Osteocyte (in vitro differentiated cells): ENCODE data around the gene OSBPL3. TPM values are rescaled to one million over a fixed set of nuclear protein-coding genes. Genes with fewer than 3 reads are reported as not detected.
A peak's percentile ranks its signal among the peaks of the same experiment; 100 is the strongest.

Experiments used
- DNase-seq: peaks from one replicate; pipeline ENCODE4 v3.0.0; 2021; ENCODE audit warnings: mixed read lengths; ENCODE audit not compliant: unreplicated experiment; ENCODE audit errors: extremely low spot score
- H3K27ac Mint-ChIP-seq: one replicate; pipeline ENCODE4 v1.8.0; 2021; ENCODE audit warnings: mild to moderate bottlenecking, mixed read lengths; ENCODE audit not compliant: unreplicated experiment
- H3K27me3 Mint-ChIP-seq: one replicate; pipeline ENCODE4 v1.8.0; 2021; ENCODE audit warnings: mixed read lengths; ENCODE audit not compliant: unreplicated experiment
- H3K36me3 Mint-ChIP-seq: one replicate; pipeline ENCODE4 v1.8.0; 2021; ENCODE audit warnings: mixed read lengths; ENCODE audit not compliant: unreplicated experiment
- H3K4me1 Mint-ChIP-seq: one replicate; pipeline ENCODE4 v1.8.0; 2021; ENCODE audit warnings: mixed read lengths; ENCODE audit not compliant: unreplicated experiment
- H3K4me3 Mint-ChIP-seq: one replicate; pipeline ENCODE4 v1.8.0; 2021; ENCODE audit warnings: mild to moderate bottlenecking, moderate library complexity, mixed read lengths; ENCODE audit not compliant: unreplicated experiment
- H3K9me3 Mint-ChIP-seq: one replicate; pipeline ENCODE4 v1.8.0; 2021; ENCODE audit warnings: mixed read lengths; ENCODE audit not compliant: unreplicated experiment
- total RNA-seq: library from RNA; stranded (reverse); gene quantifications from 2 replicates; pipeline ENCODE4 v1.2.1, GENCODE V29; 2021
- TF ChIP-seq, protein P1 (sequence below): fragments of 200-600 bp; sonication (generic); IDR thresholded peaks from 2 replicates; pipeline ENCODE4 v1.5.0; 2021; ENCODE audit warnings: antibody characterized with exemption, mild to moderate bottlenecking, moderate library complexity

OSBPL3 gene
- total RNA-seq, 1 donor from 2014 or later = 8.0 TPM

DNA sequence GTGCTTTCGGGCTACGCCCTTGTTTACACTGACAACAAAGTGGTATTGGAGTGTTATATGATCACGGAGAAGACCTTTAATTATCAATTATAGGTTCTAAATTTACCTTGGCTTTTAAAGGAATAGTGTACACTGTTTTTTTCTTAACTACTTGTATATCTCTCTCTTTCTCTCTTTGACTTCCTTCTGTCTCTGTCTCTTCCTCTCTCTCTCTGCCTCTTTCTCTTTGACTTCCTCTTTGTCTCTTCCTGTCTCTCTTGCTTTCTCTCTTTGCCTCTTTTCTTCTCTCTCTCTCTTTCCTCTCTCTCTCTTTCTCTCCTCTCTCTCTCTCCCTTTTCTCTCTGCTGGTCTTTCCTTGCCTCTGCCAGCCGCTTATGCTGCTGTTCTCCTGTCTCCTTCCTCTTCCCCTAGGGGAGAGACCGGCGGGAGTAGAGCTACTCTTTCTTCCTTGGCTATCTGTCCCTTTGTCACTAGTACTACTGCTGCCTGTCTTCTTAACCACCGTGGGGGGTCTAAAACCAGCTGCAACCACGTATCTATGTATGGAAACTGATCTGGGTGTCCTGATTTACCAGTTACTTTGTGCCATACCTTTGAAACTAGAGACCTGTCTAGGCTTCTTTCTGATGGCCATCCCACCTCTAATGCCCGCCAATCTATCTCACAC lies 185.9 kb downstream of the OSBPL3 start:
- no peak for DNase-seq
- H3K27ac Mint-ChIP-seq = peak overlapping the region; percentile 8

DNA sequence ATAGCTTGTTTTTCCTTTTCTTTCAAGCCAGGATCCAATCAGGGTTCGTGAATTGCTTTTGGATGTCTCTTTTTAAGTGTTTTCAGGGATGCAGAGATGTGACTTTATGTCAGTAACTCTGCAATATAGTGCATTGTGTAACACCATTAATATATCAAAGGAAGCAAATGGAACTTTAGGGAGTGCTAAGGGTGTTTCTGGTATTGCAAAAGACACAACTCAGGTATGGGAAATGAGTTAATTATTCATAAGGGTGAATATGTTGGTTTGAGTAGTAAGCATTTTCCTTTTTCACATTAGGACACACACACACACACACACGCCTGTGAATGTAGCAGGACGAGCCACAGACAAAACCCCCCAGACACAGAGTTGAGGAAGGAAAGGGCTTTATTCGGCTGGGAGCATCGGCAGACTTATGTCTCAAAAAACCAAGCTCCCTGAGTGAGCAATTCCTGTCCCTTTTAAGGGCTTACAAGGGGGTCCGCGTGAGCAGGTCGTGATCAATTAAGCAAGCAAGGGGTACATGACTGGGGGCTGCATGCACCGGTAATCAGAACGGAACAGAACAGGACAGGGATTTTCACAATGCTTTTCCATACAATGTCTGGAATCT lies 190.9 kb downstream of the OSBPL3 start:
- Mint-ChIP-seq H3K4me3 (no peak overlapping the region), H3K36me3 (no peaks in the 10 kb centered on the region), H3K9me3 (peaks cover 9% of the 10 kb centered on the region), H3K27ac (no peak overlapping the region), H3K27me3 (peaks cover 2% of the 10 kb centered on the region), H3K4me1 (peaks cover 6% of the 10 kb centered on the region)
- no peak for DNase-seq
- TF ChIP-seq, protein P1, sequence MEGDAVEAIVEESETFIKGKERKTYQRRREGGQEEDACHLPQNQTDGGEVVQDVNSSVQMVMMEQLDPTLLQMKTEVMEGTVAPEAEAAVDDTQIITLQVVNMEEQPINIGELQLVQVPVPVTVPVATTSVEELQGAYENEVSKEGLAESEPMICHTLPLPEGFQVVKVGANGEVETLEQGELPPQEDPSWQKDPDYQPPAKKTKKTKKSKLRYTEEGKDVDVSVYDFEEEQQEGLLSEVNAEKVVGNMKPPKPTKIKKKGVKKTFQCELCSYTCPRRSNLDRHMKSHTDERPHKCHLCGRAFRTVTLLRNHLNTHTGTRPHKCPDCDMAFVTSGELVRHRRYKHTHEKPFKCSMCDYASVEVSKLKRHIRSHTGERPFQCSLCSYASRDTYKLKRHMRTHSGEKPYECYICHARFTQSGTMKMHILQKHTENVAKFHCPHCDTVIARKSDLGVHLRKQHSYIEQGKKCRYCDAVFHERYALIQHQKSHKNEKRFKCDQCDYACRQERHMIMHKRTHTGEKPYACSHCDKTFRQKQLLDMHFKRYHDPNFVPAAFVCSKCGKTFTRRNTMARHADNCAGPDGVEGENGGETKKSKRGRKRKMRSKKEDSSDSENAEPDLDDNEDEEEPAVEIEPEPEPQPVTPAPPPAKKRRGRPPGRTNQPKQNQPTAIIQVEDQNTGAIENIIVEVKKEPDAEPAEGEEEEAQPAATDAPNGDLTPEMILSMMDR = no peak

More for the DNA sequence above, 185.9 kb downstream of the OSBPL3 start:
- no peaks in the 10 kb centered on the region for H3K4me1 Mint-ChIP-seq
- no peaks in the 10 kb centered on the region for H3K36me3 Mint-ChIP-seq
- TF ChIP-seq, protein P1 = no peak
- H3K4me3 Mint-ChIP-seq = no peak overlapping the region
- H3K9me3 Mint-ChIP-seq = peaks cover 5% of the 10 kb centered on the region
- peaks cover 5% of the 10 kb centered on the region for H3K27me3 Mint-ChIP-seq

DNA sequence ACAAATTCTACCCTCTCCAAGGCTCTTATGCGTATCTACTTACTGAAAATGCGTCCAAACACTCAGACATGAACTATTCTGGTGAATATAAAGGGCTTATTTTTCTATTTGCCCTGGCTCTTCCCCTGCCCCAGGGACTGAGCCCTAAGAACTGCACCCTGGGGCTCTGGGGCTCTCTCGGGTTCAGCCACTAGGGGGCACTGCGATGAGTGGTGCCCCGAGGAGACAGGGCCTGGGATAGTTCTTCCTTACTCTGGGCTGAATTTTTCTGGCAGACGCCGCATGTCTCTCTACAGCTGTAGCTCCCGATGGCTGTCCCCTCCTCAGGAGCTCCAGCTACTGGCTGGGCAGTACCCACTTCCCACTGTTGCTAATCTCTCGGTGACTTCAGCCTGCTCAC lies 191.9 kb downstream of the OSBPL3 start:
- Mint-ChIP-seq H3K27me3 (no peaks in the 10 kb centered on the region), H3K36me3 (no peaks in the 10 kb centered on the region), H3K4me1 (peaks cover 6% of the 10 kb centered on the region), H3K4me3 (no peak overlapping the region), H3K9me3 (peaks cover 9% of the 10 kb centered on the region), H3K27ac (no peak overlapping the region)
- no peak for DNase-seq
- TF ChIP-seq, protein P1 = peak; percentile 39

DNA sequence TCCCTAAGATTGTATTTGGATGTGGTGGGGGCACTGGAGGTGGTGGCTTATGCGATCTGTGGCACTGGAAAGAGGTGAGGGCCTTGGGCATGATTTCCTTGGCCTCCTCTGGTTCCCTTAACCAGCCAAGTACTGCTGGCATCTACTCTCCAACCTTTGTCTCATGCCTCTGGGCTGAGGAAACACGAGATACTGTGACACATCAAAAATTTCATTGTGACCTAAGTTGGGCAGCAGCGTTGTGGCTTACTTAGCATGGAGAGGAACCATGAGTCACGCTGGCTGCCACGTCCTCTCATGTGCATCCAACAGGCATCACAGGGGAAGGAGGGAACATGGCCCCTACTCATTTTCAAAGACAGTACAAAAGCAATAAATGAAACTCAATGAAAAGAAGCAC lies 193.0 kb downstream of the OSBPL3 start:
- DNase-seq = no peak
- TF ChIP-seq, protein P1 = no peak
- Mint-ChIP-seq H3K27me3 (no peaks in the 10 kb centered on the region), H3K9me3 (peaks cover 9% of the 10 kb centered on the region), H3K4me3 (no peak overlapping the region), H3K4me1 (peaks cover 6% of the 10 kb centered on the region), H3K36me3 (no peaks in the 10 kb centered on the region), H3K27ac (no peak overlapping the region)

DNA sequence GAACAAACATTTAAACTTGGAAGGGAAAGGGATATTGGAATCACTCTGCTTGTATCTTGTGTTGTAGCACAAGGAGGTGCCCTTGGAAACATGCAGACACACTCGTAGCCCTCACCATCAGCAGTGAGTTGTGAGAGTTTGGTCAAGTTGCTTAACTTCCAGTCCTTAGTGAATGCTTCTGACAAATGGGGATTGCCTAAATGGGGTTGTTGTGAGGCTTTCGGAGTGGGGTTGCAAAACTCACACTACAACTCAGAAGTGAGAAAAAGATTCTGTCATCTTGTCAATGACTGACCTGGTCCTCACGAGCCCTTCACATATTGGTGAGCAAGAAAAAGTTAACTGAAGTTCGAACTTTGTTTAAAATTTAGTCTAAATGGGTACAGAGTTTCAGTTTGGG lies 193.7 kb downstream of the OSBPL3 start:
- Mint-ChIP-seq H3K4me1 (peaks cover 6% of the 10 kb centered on the region), H3K36me3 (no peaks in the 10 kb centered on the region), H3K27ac (no peak overlapping the region), H3K27me3 (no peaks in the 10 kb centered on the region), H3K4me3 (no peak overlapping the region), H3K9me3 (peaks cover 9% of the 10 kb centered on the region)
- no peak for DNase-seq
- TF ChIP-seq, protein P1 = no peak
